Muscle of back (tissue), 11 donors: ENCODE measurements around the gene ARAP1. TPM values are rescaled to one million over a fixed set of nuclear protein-coding genes. Genes with fewer than 3 reads are reported as not detected.

ENCODE experiments used
- DNase-seq, 3 donors: peaks; one replicate each; pipeline versions ENCODE4 v3.0.0 to v3.0.0-alpha.2; 2013
- polyA plus RNA-seq, 10 donors: library from polyadenylated mRNA; unstranded; fragments of 120-200 nt; gene quantifications; one replicate each; pipeline ENCODE4 v1.2.1, GENCODE V29; 2013; ENCODE audit not compliant: insufficient read length in 10 of 10

ARAP1 gene
- polyA plus RNA-seq, 10 donors, result 48.1 to 73.3 (median 57.5) TPM

DNA sequence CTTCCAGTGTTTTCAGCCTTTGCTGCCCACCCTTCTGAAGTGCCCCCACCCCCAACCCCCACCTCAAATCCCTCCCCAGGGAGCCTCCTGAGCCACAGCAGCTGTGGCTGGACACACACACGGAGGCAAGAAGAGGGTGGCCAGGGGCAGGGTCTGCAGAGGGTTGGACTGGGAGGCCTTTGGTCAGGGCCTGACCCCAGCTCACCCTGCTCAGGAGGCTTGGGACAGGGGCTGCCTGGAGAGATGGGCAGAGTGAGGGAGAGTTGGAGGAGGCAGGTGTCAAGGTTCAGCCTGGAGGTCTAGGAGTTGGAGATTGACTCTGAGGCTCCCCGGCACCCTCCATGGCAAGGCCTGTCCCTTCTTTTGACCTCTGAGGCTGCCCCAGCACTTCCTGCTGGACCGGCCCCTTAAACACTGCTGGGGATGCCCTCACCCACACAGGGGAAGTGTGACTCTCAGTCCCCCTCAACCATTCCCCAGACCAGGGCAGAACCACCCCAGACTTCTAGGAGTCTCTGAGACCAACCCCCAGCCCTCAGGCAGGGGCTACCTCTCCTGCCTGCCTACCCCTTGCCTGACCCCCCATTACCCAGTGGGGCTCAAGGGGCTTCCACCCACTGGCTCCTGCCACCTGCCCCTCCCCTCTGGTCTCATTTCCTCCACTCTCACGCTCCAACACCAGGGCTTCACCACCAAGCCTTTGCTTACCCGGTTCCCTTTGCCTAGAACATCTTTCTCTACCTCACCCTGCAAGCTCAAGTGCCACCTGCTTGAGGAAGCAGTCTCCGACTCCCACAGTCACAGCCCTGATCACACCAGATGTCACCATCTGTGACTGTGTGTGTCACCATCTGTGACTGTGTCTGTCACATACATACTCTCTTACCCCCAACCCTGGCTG is 8.6 kb downstream of the ARAP1 start:
- no peak for DNase-seq

DNA sequence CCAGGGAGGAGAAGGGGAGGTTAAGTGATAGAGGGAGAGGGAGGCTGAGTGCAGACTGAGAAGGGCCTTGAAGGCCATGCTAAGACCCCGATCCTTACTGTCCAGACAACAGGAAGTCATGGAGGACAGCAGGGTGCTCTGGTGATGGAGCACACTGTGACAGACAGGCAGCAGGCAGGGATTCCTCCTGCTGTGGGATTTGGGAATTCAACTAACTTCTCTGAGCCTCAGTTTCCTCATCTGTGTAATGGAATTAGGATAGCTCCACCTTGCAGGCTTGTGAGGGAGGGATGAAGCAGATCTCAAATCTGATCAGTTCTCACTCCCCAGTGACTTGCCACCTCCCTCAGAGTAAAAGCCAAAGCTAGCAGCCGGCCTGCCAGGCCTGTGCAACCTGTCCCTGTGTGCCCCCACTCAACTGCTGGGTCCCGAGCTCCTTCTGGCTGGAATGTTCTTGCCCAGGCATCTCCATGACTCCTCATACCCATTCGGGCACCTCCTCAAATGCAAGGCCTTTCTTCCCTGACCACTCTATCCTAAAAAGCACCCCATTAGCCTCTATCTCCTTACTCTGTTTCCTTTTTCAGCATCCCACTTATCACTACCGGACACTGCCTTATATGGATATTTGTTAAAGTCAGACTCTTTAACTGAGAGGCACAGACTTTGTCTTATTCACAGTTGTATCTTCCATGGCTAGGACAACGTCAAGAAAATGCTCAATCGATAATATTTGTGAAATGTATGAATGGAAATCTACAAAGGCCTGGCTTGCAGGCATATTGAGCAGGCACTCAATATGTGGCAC is 9.5 kb downstream of the ARAP1 start:
- no peak for DNase-seq

DNA sequence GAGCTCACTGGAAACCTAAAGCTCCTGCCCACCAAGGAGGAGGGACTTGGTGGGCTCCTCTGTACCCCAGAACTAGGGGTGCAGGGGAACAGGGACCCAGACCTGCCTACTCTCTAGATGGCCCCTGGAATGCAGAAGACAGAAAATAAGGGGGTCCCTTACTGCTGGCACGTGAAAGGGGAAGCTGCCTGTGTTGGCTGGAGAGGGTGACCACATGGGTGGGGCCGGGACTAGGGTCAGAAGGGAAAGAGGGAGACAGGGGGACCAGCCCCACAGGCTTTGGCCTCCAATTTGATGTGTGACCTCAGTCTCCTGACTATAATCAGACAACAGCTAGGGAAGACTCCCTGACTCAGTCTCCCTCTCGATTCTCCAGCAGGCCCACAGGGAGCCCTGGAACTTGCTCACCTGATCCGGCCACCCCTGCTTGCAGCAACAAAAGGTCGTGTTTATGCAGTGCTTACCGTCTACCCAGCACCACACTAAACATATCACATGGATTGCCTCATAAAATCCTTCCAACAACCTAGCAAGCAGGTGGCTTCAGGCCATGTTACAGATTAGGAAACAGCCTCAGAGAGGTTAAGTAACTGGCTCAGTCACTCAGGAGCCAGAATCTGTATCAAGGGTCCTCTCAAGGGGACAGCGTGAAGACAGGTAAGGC is 10.2 kb downstream of the ARAP1 start:
- DNase-seq, result no peak

DNA sequence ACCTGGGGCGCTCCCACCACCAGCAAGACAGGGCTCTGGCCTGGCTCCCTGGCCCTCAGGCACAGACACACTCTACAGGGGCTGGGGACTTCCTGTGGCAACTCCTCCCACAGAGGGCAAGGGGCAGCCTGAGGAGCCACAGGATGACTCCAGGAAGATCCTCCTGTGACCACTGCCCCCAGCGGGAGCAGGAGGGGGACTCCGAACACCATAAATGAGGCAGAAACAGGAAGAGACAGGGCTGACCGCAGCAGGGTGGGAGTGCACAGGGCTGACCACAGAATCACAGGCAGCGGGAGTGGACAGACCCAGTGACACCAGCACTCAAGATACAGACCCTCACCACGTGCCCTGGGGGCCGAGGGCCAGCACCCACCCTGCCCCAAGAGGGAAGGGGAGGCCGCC is 10.8 kb downstream of the ARAP1 start:
- no peak for DNase-seq

DNA sequence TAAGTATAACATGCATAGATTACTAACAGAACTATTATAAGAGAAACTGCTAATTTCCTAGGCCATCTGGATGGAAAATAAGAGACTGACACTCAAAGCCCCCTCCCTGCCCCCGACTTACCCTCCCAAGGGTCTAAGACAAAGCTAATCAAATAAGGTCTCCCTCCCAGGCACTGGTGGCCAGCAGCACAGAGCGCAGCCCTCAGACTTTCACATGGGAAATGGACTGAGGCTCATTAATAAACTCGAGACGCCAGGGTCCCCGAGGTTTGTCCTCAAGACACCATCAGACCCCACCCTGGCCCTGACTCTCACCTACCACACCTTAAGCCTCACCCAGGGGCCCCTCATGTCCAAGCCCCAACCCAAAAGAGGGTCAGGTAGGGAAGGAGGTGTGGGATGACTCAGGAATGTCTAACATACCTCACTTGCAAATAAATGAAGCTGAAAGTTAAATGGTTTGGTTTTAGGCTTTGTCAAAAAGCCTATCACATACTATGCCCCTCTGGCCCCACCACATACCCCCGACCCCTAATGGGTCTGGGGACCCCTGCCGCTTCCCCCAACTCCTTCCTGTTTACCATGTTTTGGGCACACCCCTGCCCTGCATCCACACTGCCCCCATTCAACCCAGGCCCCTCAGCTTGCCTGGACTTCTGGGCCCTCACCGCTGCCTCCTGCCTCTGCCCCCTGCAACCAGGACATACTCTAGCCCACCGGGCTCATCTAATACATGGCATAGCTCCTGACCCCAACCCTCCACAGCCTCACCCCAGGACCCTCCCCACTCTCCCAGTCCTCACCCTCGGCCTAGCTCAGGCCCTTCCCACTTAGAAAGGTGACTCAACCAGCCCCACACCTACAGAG is 11.4 kb downstream of the ARAP1 start:
- no peak for DNase-seq

DNA sequence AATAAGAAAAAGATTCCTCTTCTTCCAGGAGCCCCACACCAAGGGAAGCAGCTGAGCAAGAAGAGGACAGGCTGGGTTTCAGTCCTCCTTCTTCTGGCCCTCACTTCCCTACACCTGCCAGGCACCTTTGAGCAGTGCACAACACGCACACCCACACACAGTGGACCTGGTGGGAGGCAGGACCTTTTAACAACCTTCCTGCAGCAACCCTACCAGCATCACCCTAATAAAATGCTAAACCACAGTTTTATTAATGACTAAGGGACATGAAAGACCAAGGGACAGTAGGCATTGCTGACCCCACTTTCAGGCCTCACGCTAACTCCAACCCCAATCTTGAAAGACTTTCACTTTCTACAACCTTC is 12.2 kb downstream of the ARAP1 start:
- no peak for DNase-seq

DNA sequence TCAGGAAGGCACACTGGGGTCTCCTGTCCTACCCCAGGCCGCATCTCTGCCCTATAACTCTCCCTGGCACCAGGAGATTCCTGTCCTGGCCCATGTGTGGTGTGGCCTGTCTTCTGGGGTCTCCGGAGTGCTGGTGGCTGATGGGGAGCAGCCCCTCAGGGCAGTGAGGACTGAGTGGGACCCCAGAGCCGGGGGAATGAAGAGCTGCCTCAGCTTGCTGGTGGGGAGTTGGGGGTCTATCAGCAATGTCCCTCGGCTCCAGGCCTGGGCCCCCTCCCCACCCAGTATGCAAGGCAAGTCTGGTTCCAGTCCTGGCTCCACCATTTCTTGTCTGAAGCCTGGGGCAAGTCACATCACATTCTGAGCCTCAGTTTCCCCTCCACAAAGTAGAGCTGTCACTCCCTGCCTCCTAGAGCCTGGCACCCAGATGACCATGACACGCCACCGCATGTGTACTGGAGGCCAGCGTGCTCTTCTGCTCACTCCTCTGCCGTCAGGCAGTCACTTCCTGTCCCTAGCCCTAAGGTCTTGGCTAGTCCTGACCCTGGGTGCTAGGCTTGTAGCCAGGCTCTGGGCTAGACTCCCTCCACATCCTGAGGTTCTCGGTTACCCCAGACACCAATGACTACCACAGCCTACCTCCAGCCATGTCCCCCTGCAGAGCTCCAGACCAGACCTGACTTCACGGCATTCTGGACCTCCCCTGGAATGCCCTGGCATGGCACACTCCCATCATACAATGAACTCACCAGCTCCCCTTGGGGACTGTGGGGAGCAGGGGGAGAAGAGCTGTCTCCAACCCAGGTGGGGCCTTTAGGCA is 12.8 kb downstream of the ARAP1 start:
- DNase-seq, result no peak

DNA sequence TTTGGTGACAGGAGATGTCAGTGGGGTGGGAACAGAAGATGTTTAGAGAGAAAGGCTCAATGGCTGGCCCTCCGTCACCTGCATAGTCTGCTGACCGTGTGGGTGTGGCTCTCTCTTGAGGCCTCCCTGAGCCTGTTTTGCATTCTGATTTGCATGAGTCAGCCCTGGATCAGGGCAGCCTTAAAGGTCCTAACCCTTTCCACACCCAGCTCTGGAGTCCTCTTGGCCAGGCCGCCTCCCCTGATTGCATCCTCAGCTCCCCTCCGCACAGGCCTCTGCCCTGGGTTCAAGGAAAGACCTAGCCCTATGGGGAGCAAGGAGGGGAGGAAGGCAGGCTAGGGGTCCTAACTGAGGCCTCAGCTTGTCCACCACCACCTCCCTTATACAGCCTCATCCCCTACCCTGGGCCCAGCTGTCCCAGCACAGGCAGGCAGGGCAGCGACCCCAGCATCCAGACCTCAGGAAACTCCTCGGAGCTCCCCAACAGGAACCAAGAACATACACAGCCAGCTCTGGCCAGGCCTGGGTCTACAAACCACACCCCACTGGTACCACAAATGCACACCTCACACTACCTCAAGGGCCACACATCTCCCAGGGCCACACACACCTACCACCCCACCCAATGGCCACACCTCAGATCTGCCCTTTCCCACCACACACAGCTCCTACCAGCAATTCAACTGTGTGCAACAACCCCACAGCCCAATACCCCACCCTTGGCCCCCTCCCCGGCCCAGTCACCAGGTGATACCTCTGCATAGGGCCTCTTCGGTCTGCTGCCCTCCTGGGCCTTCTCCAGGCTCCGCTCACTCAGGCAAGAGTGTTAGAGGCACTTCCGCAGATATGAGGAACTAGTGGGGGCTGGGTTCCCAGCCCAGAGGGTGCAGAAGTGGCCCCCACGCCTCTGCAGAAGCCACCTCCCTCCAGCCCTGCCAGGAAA is 13.7 kb downstream of the ARAP1 start:
- no peak for DNase-seq

DNA sequence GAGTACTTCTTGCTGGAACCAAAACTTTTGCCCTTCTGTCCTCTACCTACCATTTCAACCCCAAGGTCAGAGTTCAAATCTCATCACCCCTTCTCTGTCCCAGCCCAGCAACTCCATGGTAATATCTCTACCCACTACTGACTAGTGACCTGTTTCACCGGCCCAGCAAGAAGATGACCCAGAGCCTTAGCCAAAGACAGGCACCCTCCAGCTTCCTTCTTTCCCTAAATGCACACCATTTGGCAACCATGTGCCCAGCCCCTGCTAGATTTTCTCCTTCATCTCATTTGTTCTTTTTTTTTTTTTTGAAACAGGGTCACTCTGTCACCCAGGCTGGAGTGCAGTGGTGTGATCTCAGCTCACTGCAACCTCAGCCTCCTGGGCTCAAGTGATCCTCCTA is 14.9 kb downstream of the ARAP1 start:
- no peak for DNase-seq

DNA sequence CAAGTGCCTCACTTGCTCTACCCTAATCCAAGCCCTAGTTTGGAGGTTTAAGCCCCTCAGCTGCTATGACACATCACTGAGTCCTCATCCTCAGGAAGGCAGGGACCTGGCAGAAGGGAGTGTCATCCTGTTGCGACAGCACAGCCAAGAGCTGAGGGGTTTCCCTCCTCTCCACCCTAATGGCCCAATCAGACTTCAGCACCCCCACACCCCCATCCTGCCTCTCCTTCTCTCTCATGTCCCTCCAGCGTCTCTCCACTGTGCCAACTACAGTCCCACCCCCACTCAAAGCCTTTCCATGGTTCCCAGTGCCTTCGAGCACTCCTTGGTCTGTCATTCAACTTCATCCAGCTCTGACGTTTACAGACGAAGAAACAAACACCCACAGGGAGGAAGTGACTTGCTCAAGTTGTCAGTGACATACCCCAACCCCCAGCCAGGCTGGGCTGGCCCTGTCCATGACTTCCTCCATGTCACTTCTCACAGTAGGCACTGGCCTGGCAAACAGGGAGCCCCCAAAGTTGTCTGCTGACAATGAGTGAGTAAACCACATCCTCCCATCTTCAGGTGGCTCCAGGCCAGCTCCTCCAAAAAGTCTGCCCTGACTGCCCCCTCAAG is 15.6 kb downstream of the ARAP1 start:
- DNase-seq, result peak in 1 of 3 donors; percentile 55

DNA sequence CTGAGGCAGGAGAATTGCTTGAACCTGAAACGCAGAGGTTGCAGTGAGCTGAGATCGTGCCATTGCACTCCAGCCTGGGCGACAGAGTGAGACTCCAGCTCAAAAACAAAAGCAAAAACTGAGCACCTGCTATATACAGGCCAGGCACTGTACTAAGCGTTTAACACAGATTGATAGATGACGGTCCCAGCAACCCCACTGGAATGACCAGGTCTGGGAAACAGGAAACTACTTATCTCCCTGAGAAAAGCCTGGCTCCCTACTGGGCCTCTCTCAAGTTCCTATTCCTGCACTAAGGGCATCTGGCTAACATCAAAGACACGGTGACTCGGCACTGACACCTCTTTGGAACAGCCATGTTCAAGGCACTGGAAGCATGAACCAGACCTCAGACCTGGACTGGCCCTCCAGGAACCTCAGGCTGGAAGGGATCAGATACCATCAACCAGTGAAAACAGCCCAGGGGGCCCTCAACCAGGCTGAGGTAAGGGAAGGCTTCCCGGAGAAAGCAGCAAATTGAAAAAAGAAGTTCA is 16.6 kb downstream of the ARAP1 start:
- no peak for DNase-seq

DNA sequence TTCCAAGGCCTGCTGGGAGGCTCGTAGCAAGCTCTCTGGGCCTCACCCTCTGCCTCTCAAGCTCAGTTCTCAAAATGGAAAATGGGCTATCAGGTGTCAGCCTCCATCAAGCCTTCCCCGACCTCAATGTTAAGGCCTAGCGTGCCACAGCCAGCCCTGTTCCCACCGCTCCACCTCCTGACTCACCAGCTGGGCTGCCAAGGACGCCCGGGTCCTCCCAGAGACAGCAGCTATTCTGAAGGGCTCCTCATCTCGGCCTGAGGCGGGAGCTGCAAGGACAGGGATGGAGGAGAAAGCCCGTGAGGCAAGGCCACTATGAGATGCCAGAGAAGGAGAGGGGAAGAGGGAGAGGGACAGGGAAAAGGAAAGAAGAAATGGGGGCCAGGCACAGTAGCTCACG is 19.9 kb downstream of the ARAP1 start:
- no peak for DNase-seq

DNA sequence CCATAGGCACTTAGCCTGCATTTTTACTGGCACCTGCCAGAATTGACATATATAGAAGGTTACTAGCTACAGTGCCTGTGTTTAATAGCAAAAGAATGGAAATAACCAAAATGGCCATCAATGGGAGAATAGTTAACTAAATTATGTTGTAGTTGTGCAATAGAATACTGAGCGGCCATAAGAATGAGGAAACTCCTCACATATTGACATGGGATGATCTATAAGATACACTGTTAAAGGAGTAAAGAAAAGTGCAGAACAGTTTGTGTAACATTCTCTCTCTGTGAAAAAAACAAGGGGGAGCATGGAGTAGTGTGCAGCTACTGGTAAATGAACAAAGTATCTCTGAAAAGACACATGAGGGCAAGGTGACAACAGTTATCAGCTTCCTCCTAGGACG is 21.5 kb downstream of the ARAP1 start:
- no peak for DNase-seq

DNA sequence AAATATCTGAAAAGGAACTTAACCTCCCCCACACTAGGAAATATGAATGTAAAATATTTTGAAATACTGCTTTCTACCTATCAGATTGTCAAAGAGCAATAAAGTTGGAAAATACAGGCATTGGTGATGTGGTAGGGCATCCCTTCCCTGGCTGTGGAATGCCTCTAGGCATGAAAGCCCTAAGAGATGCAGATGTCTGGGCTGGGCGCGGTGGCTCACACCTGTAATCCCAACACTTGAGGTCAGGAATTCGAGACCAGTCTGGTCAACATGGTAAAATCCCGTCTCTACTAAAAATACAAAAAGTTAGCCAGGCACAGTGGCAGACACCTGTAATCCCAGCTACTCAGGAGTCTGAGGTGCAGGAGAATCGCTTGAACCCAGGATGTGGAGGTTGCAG is 22.0 kb downstream of the ARAP1 start:
- DNase-seq, result no peak

DNA sequence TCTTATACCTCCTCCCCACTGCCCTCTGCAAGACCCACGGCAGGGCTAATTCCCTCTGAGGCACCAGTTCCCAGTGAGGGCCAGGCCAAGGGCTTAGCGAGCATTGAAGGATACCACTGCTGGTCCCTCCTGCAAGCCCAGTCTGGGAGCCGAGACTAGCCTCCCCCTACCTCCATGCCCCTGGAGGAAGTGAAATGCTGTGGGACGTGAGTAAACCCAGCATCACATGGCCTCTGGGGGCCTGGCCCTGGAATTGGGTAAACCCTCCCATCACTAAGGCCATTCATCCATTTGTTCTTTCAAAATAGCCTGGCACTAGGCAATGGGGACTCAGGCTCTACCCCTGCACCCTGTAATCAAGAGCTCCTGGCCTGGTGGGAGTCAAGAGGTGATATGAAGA is 24.7 kb downstream of the ARAP1 start:
- DNase-seq, result no peak

DNA sequence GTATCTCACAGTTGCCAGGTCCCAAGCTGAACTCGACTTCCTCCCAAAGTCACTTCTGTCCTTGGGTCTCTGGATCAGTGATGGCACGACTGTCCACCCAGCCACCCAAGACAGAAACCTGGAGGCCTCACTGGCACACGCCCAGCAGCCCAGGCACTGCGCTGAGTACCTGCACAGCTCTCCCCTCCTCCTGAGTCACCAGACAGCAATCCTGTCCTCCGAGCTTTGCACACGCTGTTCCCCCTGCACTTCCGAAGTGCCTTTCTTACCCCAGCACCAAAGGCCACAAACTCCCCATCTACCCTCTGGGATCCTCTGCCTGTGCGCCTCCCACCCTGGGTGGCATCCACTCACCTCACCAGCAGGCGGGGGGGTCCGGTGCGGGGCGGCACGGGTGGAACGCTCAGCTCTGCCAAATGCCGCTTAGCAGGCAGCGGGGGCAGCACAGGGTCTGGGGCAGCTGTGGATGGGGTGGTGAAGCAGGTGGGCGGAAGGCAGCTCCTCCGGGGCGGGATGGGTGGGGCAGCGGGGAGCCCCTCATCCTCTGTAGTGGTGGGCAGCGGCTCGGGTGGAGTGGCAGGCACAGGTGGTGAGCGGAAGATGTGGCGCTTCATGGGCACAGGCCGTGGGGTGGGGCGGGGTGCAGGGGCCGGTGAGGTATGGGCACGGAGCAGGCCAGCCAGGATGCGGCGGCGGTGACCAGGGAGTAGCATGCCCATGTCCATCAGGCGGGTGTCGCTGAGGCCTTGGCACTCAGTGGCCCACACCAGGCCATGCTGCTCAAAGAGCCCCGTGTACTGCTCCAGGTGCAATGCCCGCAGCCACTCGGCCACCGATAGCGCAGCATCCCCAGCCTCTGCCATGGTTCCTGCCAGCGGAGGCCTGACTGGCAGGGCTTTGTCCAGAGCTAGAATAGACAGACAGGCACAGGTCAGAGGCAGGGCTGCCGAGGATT is 25.7 kb downstream of the ARAP1 start:
- no peak for DNase-seq

DNA sequence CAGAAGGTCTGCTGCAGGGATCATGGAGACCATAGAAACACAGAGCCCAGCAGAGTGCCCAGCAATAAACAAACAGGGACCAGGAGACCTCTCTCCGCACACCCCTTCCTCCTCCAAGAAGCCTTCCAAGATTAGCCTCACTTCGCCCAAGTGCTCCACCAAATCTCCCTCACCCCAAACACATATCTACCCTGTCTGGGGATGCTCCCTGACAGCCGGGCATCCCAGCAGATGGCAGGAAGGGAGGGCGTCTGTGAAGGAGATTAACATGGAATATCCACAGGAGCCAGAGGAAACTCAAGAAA is 26.5 kb downstream of the ARAP1 start:
- no peak for DNase-seq
